ENCODE results near the gene OSGIN1. TPM values are rescaled to one million over a fixed set of nuclear protein-coding genes. Genes with fewer than 3 reads are reported as not detected.

The OSGIN1 gene
- total RNA-seq, 4 donors from 2014 or later = 2.7 to 7.2 (median 4.4) TPM

DNA sequence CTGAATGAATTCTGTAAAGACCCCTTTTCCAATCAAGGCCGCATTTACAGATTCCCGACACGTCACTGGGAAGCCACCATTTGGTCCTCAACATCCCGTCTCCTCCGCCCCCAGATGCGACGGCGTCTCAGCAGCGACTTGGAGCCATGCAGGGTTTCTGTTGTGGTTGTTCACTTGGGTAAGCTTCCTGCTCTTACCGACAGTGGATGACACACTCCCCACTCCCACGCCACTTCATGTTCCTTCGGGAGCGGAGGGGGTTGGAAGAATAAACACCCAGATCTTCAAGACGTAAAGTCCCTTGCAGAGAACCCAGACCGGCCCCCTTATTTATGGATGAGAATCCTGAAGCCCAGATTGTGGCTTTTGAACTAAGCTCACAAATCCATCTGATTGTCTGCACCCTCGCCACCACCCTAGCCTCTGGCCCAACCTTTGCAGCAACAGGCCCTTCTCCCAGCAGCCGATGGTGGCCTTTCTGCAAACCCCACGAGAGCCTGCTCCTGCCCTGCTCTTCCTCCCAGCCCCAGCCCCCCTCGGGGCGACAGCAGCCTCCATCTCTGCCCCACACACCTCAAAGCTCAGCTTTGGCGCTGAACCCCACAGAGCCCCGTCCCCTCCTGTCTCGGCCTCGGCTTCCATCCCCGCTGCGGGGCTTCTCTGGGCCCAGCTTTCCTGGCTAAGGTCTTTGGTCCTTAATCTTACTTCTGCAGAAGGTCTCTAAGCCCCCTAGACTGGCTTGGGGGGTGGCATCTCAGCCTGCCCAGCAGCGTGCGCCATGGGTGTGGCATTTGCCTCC lies 19.0 kb upstream of the OSGIN1 start:
- TF ChIP-seq, protein P1, sequence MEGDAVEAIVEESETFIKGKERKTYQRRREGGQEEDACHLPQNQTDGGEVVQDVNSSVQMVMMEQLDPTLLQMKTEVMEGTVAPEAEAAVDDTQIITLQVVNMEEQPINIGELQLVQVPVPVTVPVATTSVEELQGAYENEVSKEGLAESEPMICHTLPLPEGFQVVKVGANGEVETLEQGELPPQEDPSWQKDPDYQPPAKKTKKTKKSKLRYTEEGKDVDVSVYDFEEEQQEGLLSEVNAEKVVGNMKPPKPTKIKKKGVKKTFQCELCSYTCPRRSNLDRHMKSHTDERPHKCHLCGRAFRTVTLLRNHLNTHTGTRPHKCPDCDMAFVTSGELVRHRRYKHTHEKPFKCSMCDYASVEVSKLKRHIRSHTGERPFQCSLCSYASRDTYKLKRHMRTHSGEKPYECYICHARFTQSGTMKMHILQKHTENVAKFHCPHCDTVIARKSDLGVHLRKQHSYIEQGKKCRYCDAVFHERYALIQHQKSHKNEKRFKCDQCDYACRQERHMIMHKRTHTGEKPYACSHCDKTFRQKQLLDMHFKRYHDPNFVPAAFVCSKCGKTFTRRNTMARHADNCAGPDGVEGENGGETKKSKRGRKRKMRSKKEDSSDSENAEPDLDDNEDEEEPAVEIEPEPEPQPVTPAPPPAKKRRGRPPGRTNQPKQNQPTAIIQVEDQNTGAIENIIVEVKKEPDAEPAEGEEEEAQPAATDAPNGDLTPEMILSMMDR (IDR thresholded peaks at IDR 0.05; ENCODE audit: low read depth) = no peak

DNA sequence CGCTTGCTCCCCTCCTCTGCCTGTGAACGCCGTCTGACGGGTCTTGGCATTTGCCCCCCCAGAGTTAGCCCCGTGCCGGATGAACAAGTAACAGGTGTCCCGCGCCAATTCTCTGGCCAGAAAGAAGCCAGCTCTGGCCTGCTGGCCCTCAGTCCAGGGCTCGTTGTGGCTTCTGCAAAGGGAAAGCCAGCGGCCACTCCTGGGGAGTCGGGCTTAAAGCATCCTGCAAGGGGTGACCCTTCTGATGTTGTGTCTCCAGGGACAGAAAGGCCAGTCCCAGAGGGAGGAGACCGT lies 18.4 kb upstream of the OSGIN1 start:
- TF ChIP-seq, protein P1 (IDR thresholded peaks at IDR 0.05; ENCODE audit: low read depth) = no peak

DNA sequence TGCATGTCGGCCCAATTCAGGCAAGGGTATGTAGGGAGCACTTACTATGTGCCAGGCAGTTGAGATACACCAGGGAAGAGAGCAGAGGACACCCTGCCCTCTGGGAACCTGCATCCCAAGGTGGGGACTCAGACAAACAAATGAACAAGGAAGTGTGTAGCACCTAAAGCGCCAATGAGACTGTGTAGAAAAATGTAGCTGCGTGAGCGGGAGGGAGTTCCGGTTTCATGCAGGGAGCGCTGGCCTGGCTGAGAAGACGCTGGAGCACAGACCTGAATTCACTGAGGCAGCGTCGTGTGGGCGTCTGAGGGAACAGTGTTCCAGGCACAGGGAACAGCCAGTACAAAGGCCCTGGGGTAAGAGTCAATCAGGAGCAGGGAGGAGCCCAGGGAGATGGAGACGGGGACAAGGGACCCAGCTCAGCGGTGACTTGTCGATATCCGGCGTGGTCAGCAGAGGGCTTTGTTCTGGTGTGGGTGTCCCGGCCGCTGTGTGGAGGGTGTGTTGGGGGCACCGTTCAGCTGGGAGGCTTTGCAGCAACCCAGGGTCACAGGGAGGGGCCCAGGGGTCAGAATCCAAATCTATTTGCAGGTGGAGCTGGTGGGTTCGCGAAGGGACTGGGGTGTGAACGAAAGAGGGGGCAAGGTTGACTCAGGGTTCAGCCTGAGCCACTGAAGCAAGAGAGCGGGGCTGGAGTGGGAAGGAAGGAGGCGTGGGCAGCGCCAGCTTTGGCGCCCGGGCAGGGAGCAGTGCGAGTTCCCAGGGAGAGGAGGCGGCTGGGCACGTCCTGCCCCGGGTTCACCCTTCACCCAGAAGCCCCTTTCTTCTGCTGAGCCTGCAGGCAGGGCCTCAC lies 17.8 kb upstream of the OSGIN1 start:
- TF ChIP-seq, protein P1 (IDR thresholded peaks at IDR 0.05; ENCODE audit: low read depth) = no peak

DNA sequence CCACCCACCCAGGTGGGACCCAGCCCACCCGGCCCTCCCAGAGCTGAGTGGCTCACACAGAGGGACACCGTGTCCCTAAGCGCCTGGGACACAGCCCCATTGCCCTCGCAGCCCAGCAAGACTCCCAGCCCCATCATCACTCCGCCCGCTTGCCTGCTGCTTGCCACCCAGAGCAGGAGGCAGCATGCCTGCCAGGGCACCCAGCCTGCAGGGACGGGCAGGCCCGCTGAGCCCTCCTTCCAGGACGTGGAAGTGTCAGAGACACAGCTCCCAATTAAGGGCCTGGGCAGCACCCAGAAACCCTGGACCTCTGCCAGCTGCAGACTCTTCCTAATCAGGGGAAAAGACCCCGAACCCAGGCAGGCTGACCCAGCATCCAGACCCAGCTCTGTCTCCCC lies 17.2 kb upstream of the OSGIN1 start:
- TF ChIP-seq, protein P1 (IDR thresholded peaks at IDR 0.05; ENCODE audit: low read depth) = no peak

DNA sequence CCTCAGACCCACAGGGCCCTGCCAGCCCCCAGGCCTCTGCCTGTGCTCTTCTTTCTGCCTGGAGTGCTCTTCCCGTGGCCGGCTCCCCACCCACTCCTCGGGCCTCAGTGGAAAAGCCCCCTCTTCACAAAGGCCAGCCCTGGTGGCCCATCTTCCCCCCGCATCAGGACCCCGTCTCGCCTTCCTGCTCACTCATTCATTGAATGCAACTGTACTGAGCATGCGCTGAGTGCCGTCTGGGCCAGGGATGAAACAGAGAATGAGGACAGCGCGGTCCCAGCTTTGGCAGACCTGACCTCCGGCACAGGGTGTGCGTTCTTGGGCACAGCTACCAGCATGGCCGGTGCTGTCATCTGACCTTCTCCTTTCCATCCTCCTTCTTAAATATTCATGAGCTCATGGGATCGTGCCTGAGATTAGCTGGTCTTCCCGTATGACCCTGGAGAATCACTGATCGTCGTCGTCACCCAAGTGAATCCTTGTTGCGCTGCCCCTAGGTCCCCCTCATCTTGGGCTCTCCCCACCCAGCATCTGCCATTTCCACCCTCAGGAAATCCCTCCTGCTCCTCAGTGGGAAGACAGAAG lies 16.4 kb upstream of the OSGIN1 start:
- TF ChIP-seq, protein P1 (IDR thresholded peaks at IDR 0.05; ENCODE audit: low read depth) = no peak

DNA sequence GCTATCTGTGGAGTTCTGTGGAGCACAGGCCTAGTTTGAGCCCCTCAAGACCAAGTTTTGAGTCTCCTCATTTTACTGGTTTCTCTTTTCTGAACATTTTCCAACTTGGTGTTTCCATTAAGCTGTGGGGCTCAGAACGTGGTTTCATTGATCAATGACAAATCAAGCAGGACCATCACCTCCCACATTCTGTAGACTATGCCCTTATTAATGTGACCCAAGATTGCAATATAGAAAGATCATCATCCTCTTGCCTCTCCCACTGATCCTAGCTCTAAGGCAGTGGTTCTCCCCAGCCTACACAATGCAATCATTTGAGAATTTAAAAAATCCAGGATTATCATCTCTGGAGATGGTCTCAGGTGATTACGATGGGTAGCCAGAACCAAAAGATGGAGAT lies 15.8 kb upstream of the OSGIN1 start:
- TF ChIP-seq, protein P1 (IDR thresholded peaks at IDR 0.05; ENCODE audit: low read depth) = no peak
